Testis (tissue), 2 donors: ENCODE measurements around the gene CSKMT.
"Not testable (repeated sequence)": the region's sequence is repeated elsewhere in the genome, so short reads cannot be mapped to it uniquely, and the experiment has no call there.

Source experiments
- POLR2A ChIP-seq: fragments of 450-650 bp; IDR thresholded peaks from one replicate; pipeline ENCODE4 v1.6.1; 2017; ENCODE audit warnings: antibody characterized with exemption, mild to moderate bottlenecking, moderate library complexity
- TF ChIP-seq, protein P1 (sequence below), 3 experiments: fragments of 450-650 bp in 2 of 3; fragments of 200-600 bp in 1 of 3; sonication (generic) in 1 of 3; IDR thresholded peaks; one replicate each; pipeline ENCODE4 v1.5.1; 2016 to 2019; ENCODE audit warnings: antibody characterized with exemption in 3 of 3, mild to moderate bottlenecking in 2 of 3, moderate library complexity in 1 of 3

GRCh38 chr11:62693624-62694023 lies 28.5 kb downstream of the CSKMT start:
- TF ChIP-seq, protein P1, sequence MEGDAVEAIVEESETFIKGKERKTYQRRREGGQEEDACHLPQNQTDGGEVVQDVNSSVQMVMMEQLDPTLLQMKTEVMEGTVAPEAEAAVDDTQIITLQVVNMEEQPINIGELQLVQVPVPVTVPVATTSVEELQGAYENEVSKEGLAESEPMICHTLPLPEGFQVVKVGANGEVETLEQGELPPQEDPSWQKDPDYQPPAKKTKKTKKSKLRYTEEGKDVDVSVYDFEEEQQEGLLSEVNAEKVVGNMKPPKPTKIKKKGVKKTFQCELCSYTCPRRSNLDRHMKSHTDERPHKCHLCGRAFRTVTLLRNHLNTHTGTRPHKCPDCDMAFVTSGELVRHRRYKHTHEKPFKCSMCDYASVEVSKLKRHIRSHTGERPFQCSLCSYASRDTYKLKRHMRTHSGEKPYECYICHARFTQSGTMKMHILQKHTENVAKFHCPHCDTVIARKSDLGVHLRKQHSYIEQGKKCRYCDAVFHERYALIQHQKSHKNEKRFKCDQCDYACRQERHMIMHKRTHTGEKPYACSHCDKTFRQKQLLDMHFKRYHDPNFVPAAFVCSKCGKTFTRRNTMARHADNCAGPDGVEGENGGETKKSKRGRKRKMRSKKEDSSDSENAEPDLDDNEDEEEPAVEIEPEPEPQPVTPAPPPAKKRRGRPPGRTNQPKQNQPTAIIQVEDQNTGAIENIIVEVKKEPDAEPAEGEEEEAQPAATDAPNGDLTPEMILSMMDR (IDR thresholded peaks at IDR 0.05) = not testable (repeated sequence)
- not testable (repeated sequence) for TF ChIP-seq POLR2A
